ENCODE data around the gene GPAT3. TPM values are rescaled to one million over a fixed set of nuclear protein-coding genes. Genes with fewer than 3 reads are reported as not detected.
A peak's percentile ranks its signal among the peaks of the same experiment; 100 is the strongest.

GPAT3 gene
- total and polyA plus RNA-seq, 2 experiments from 2014 or later, result 1.2 to 2.0 TPM

DNA sequence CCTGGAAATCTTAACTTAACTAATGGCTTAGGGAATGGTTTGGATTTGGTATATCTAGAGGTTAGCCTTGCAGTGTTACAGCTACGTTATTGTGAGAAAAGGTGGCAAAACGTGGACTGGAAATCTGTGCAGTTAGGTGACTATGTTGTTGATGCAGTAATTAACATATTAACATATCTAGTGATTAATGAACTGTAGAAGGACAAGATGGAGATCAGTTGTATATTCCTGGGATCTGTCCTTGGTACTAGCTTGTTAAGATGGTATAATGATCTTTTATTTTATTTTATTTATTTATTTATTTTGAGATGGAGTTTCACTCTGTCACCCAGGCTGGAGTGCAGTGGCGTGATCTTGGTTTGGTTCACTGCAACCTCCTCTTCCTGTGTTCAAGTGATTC is 36.9 kb downstream of the GPAT3 start:
- H3F3A ChIP-seq (replicated peaks; ENCODE audit: low read depth), result no peaks in the 10 kb centered on the region
- no peaks in the 10 kb centered on the region for H3K79me2 ChIP-seq (replicated peaks; ENCODE audit: insufficient read depth)
- TF ChIP-seq NANOG (IDR thresholded peaks at IDR 0.05; ENCODE audit: borderline replicate concordance), result no peak
- no peak for TF ChIP-seq ZNF114 (CRISPR knock-in tag; IDR thresholded peaks at IDR 0.05)
- TF ChIP-seq STAT1 (IDR thresholded peaks at IDR 0.05; ENCODE audit: unreplicated experiment), result no peak
- TF ChIP-seq JUNB (IDR thresholded peaks at IDR 0.05; ENCODE audit: unreplicated experiment), result no peak
- no peak for TF ChIP-seq POLR2AphosphoS5 (IDR thresholded peaks at IDR 0.05; ENCODE audit: low read depth)
- TF ChIP-seq ZNF331 (CRISPR knock-in tag; IDR thresholded peaks at IDR 0.05; ENCODE audit: low read depth), result no peak
- TF ChIP-seq, protein P1, sequence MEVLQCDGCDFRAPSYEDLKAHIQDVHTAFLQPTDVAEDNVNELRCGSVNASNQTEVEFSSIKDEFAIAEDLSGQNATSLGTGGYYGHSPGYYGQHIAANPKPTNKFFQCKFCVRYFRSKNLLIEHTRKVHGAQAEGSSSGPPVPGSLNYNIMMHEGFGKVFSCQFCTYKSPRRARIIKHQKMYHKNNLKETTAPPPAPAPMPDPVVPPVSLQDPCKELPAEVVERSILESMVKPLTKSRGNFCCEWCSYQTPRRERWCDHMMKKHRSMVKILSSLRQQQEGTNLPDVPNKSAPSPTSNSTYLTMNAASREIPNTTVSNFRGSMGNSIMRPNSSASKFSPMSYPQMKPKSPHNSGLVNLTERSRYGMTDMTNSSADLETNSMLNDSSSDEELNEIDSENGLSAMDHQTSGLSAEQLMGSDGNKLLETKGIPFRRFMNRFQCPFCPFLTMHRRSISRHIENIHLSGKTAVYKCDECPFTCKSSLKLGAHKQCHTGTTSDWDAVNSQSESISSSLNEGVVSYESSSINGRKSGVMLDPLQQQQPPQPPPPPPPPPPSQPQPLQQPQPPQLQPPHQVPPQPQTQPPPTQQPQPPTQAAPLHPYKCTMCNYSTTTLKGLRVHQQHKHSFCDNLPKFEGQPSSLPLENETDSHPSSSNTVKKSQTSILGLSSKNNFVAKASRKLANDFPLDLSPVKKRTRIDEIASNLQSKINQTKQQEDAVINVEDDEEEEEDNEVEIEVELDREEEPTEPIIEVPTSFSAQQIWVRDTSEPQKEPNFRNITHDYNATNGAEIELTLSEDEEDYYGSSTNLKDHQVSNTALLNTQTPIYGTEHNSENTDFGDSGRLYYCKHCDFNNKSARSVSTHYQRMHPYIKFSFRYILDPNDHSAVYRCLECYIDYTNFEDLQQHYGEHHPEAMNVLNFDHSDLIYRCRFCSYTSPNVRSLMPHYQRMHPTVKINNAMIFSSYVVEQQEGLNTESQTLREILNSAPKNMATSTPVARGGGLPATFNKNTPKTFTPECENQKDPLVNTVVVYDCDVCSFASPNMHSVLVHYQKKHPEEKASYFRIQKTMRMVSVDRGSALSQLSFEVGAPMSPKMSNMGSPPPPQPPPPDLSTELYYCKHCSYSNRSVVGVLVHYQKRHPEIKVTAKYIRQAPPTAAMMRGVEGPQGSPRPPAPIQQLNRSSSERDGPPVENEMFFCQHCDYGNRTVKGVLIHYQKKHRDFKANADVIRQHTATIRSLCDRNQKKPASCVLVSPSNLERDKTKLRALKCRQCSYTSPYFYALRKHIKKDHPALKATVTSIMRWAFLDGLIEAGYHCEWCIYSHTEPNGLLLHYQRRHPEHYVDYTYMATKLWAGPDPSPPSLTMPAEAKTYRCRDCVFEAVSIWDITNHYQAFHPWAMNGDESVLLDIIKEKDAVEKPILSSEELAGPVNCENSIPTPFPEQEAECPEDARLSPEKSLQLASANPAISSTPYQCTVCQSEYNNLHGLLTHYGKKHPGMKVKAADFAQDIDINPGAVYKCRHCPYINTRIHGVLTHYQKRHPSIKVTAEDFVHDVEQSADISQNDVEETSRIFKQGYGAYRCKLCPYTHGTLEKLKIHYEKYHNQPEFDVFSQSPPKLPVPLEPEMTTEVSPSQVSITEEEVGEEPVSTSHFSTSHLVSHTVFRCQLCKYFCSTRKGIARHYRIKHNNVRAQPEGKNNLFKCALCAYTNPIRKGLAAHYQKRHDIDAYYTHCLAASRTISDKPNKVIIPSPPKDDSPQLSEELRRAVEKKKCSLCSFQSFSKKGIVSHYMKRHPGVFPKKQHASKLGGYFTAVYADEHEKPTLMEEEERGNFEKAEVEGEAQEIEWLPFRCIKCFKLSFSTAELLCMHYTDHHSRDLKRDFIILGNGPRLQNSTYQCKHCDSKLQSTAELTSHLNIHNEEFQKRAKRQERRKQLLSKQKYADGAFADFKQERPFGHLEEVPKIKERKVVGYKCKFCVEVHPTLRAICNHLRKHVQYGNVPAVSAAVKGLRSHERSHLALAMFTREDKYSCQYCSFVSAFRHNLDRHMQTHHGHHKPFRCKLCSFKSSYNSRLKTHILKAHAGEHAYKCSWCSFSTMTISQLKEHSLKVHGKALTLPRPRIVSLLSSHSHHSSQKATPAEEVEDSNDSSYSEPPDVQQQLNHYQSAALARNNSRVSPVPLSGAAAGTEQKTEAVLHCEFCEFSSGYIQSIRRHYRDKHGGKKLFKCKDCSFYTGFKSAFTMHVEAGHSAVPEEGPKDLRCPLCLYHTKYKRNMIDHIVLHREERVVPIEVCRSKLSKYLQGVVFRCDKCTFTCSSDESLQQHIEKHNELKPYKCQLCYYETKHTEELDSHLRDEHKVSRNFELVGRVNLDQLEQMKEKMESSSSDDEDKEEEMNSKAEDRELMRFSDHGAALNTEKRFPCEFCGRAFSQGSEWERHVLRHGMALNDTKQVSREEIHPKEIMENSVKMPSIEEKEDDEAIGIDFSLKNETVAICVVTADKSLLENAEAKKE (CRISPR knock-in tag; IDR thresholded peaks at IDR 0.05), result no peak
- TF ChIP-seq EZH2phosphoT487 (IDR thresholded peaks at IDR 0.05; ENCODE audit: unreplicated experiment), result no peak
- Mint-ChIP-seq H3K9me3 (no peaks in the 10 kb centered on the region), H3K27me3 (ENCODE audit: insufficient read depth, low read depth, poor library complexity) (no peaks in the 10 kb centered on the region), H3K27ac (no peak overlapping the region), H3K4me1 (no peaks in the 10 kb centered on the region), H3K36me3 (ENCODE audit: low read depth) (no peaks in the 10 kb centered on the region), H3K4me3 (no peak overlapping the region)
- no peak overlapping the region for H3K27ac ChIP-seq (ENCODE audit: low read depth)
- H4K20me1 ChIP-seq (replicated peaks; ENCODE audit: insufficient read depth), result no peaks in the 10 kb centered on the region
- H3K9me2 ChIP-seq (ENCODE audit: insufficient read depth), result no peaks in the 10 kb centered on the region
- no peaks in the 10 kb centered on the region for H3K27me3 ChIP-seq (ENCODE audit: insufficient read depth)
- H3K4me3 ChIP-seq, result no peak overlapping the region
- ATAC-seq (no peak), DNase-seq (ENCODE audit: low spot score) (no peak)
- no peaks in the 10 kb centered on the region for H3K36me3 ChIP-seq (ENCODE audit: insufficient read depth)
- H2AFZ ChIP-seq, result no peak overlapping the region
- no peak overlapping the region for H3K4me2 ChIP-seq
- H3K4me1 ChIP-seq (ENCODE audit: insufficient read depth), result no peaks in the 10 kb centered on the region

DNA sequence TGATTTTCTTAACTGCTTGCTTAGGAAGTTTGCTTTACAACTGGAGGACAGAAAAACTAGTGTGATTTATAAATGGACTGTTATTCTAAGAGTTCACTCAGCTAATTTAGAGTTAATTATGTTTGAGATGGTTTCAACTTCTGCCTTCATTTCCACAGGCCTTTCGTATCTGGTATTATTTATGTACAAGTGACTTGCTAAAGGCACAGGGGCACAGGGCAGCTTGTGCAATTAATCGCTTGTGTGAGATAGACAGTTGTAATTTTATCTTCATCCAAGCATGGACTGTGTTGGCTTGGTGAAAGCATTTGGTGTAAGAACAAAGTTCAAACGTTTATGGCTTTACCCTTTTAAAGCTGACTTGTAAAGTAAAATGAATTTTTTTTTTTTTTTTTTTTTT is 38.3 kb downstream of the GPAT3 start:
- H3K9me3 Mint-ChIP-seq, result no peaks in the 10 kb centered on the region
- no peak for ATAC-seq
- no peaks in the 10 kb centered on the region for H3K4me1 Mint-ChIP-seq
- no peaks in the 10 kb centered on the region for H3K36me3 Mint-ChIP-seq (ENCODE audit: low read depth)
- H3K27me3 Mint-ChIP-seq (ENCODE audit: insufficient read depth, low read depth, poor library complexity), result no peaks in the 10 kb centered on the region
- H3K27me3 ChIP-seq (ENCODE audit: insufficient read depth), result no peaks in the 10 kb centered on the region
- no peak overlapping the region for H3K27ac Mint-ChIP-seq
- H3K4me3 Mint-ChIP-seq, result no peak overlapping the region
- H3K4me1 ChIP-seq (ENCODE audit: insufficient read depth), result no peaks in the 10 kb centered on the region
- no peaks in the 10 kb centered on the region for H3K9me2 ChIP-seq (ENCODE audit: insufficient read depth)
- no peak for DNase-seq (ENCODE audit: low spot score)
- no peaks in the 10 kb centered on the region for H4K20me1 ChIP-seq (replicated peaks; ENCODE audit: insufficient read depth)
- no peaks in the 10 kb centered on the region for H3K79me2 ChIP-seq (replicated peaks; ENCODE audit: insufficient read depth)
- no peak overlapping the region for H3K4me2 ChIP-seq
- H3K27ac ChIP-seq (ENCODE audit: low read depth), result no peak overlapping the region
- no peaks in the 10 kb centered on the region for H3F3A ChIP-seq (replicated peaks; ENCODE audit: low read depth)
- 0 out of 2 replicates have a peak overlapping the region, but pooled peaks have one; percentile 38 for H2AFZ ChIP-seq
- H3K4me3 ChIP-seq, result no peak overlapping the region
- H3K36me3 ChIP-seq (ENCODE audit: insufficient read depth), result no peaks in the 10 kb centered on the region
- TF ChIP-seq, protein P1 (CRISPR knock-in tag; IDR thresholded peaks at IDR 0.05), result no peak

Measured in GM23338 (cell line).